Stimulated activated CD4-positive, alpha-beta T cell treated with anti-CD3 and anti-CD28 coated beads, TNF-alpha, amount 100 ng/mL, for 1 hour (primary cell): Measurements from ENCODE around the gene SNX22.

Experiments used
- DNase-seq, 3 donors: peaks; one replicate each; pipeline ENCODE4 v3.0.0-alpha.2; 2020; ENCODE audit warnings: low read depth in 3 of 3, low spot score in 1 of 3

SNX22 gene

GRCh38 chr15:64155802-64156651 lies 4.5 kb downstream of the SNX22 start:
- DNase-seq, result no peak

DNA sequence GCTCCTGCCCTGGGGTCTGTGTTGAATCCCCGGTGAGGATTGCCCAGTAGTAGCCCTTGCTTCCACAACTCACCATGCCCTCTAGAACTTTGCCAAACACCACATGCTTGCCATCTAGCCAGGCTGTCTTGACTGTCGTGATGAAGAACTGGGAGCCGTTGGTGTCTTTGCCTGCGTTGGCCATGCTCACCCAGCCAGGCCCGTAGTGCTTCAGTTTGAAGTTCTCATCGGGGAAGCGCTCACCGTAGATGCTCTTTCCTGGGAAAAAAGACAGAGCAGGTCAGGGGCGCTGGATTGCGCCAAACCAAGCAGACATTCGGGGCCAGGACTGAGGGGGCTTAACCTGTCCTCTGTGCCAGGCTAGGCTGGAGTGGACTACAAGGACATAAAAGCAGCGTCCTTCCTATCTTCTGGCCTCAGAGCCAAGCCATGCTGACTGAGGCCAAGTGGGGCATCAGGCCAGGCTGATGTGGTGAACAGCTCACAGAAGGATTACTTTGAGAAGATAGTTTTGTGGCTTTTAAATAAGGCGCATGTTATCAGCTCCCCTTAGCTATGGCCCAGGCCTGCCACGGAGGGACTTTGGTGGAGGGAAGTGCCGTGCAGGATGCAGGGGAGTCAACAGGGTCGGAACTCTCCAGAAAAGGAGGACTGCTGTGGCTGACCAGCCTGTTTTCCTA lies 5.3 kb downstream of the SNX22 start:
- no peak for DNase-seq

DNA sequence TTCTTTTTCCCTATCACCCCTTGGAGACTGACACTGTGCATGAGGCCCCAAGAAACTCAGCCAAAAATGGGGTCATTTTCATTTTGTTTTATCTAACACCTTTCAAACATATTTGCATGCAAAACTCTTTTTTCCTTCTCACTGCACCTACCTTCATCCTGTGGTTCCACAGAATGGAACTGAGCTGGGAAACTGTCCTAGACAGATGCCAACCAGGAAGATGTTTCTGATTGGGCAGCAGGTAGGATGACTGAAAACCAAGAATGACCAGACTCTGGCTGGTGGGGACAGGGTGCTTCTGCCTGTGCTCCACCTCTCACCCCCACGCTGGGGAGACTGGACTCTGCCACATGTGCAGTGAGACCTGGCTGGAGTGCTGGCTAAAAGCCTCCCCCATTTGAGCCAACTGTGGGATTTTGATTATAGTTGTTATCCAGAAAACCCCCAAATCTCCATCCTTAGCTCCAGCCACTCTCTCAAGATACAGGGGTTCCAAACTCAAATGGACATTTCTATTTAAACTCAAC lies 6.1 kb downstream of the SNX22 start:
- no peak for DNase-seq

- DNase-seq, result no peak
These were observed 7.0 kb downstream of the SNX22 start for GRCh38 chr15:64158363-64159134.

GRCh38 chr15:64161688-64162477 lies 10.4 kb downstream of the SNX22 start:
- DNase-seq, result no peak

DNA sequence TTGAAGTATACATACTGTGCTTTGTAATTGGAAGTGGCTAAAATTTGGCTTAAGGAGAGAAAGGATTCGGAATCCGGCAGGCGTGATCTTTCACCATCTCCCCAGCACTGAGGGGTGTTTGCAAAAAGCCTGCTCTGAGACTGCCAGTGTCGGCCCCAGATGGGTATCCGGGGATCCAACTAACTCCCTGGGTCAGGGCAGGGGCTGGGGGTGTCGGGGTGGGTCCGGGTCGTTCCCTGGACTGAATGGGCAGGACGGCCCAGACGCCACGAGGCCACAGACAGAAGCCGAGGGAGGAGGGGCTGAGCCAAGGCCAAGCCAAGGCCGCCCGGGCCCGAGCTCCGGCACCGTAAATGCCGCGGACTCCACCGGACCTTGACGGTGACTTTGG lies 10.9 kb downstream of the SNX22 start:
- no peak for DNase-seq

- DNase-seq, result peak; percentile 91 to 93 (median 93)
These were observed 11.5 kb downstream of the SNX22 start, which contains the start of gene PPIB for GRCh38 chr15:64162869-64163658. Gene PPIB (minus strand): TSS chr15:64163022. CDS start chr15:64162986, 36 bp downstream.

GRCh38 chr15:64163659-64164362 lies 12.3 kb downstream of the SNX22 start:
- no peak for DNase-seq

GRCh38 chr15:64164436-64164835 lies 12.9 kb downstream of the SNX22 start:
- DNase-seq, result no peak

DNA sequence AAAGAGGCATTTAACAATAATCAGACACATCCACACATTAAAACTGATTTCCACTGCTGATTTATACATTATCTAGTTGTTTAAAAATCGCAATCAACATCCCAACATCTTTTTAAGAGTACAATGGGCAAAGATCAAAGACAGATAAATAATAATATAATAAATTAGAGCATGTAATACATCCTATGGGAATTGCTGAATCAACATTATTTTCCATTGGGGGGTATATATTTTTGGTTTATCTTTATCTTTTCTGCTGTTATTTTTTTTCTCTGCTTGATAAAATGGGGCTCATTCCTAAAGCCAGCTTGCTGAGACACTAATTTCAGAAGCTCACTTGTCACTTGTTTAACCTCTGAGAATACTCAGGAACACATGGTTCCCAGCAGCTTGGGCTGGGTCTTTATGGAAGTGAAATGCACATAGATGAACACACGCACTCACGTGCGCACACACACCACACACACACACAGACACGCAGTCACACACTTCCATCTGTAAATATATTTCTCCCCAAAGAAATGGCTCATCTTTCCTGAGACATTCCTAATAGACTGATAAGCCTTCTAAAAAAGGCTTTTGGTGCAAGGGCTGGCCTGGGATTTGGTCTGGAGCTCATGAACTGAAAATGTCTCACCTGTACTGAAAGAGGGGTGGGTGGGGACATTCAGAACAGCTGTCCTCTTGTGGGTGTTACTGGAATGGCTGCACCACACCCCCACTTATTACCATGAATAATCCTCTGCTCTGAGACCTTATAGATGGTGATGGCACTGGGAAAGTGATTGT lies 14.8 kb downstream of the SNX22 start:
- no peak for DNase-seq

GRCh38 chr15:64180235-64180824 lies 28.8 kb downstream of the SNX22 start:
- DNase-seq, result no peak

- DNase-seq, result no peak
These were observed 31.4 kb downstream of the SNX22 start for GRCh38 chr15:64182859-64183370.

- no peak for DNase-seq
These were observed 33.8 kb downstream of the SNX22 start for GRCh38 chr15:64185146-64185911.

- no peak for DNase-seq
These were observed 36.1 kb downstream of the SNX22 start for GRCh38 chr15:64187396-64188191.

- no peak for DNase-seq
These were observed 40.7 kb downstream of the SNX22 start for GRCh38 chr15:64191971-64192830.
